ENCODE data around the gene KDM4C.
"Not testable (repeated sequence)": the region's sequence is repeated elsewhere in the genome, so short reads cannot be mapped to it uniquely, and the experiment has no call there.

The KDM4C gene

GRCh38 chr9:6764523-6764922, 6.8 kb downstream of the KDM4C start:
- no peak for DNase-seq

GRCh38 chr9:6764950-6765349, 7.2 kb downstream of the KDM4C start:
- DNase-seq: no peak

- DNase-seq: no peak
Measured at GRCh38 chr9:6765396-6765795, 7.6 kb downstream of the KDM4C start.

- no peak for DNase-seq
Measured at GRCh38 chr9:6766606-6767005, 8.8 kb downstream of the KDM4C start.

GRCh38 chr9:6768587-6768986, 10.8 kb downstream of the KDM4C start:
- DNase-seq: not testable (repeated sequence)

- no peak for DNase-seq
Measured at GRCh38 chr9:6771722-6772121, 13.9 kb downstream of the KDM4C start.

- DNase-seq: no peak
Measured at GRCh38 chr9:6777213-6777902, 19.6 kb downstream of the KDM4C start.

GRCh38 chr9:6779417-6780241, 21.9 kb downstream of the KDM4C start:
- no peak for DNase-seq

- no peak for DNase-seq
Measured at GRCh38 chr9:6780690-6781089, 22.9 kb downstream of the KDM4C start.

- no peak for DNase-seq
Measured at GRCh38 chr9:6781476-6781875, 23.7 kb downstream of the KDM4C start.

- DNase-seq: no peak
Measured at GRCh38 chr9:6782345-6782744, 24.6 kb downstream of the KDM4C start.

GRCh38 chr9:6782981-6783380, 25.2 kb downstream of the KDM4C start:
- DNase-seq: no peak

GRCh38 chr9:6783753-6784152, 26.0 kb downstream of the KDM4C start:
- no peak for DNase-seq

GRCh38 chr9:6785682-6786081, 27.9 kb downstream of the KDM4C start:
- no peak for DNase-seq

GRCh38 chr9:6787793-6788161, 30.0 kb downstream of the KDM4C start:
- no peak for DNase-seq

- DNase-seq: no peak
Measured at GRCh38 chr9:6788162-6789016, 30.6 kb downstream of the KDM4C start.

GRCh38 chr9:6789017-6789338, 31.2 kb downstream of the KDM4C start:
- DNase-seq: not testable (repeated sequence)

- no peak for DNase-seq
Measured at GRCh38 chr9:6790866-6791265, 33.1 kb downstream of the KDM4C start.

GRCh38 chr9:6793203-6793602, 35.4 kb downstream of the KDM4C start:
- DNase-seq: no peak

GRCh38 chr9:6794936-6795335, 37.2 kb downstream of the KDM4C start:
- DNase-seq: no peak

- DNase-seq: no peak
Measured at GRCh38 chr9:6802926-6803325, 45.2 kb downstream of the KDM4C start.

GRCh38 chr9:6805532-6805931, 47.8 kb downstream of the KDM4C start:
- DNase-seq: no peak

GRCh38 chr9:6806318-6806717, 48.5 kb downstream of the KDM4C start:
- not testable (repeated sequence) for DNase-seq

- DNase-seq: not testable (repeated sequence)
Measured at GRCh38 chr9:6807669-6808068, 49.9 kb downstream of the KDM4C start.
